HEK293T (cell line): ENCODE data around the gene SIGLEC15.

ENCODE experiments used
- CTCF ChIA-PET: fragments of 350-600 bp; formaldehyde crosslinking; extraction: SDS; loops from one replicate; lab custom pipeline; 2021; ENCODE audit warnings: antibody characterized with exemption, inconsistent platforms; lab: Yijun Ruan, JAX
- POLR2A ChIA-PET: fragments of 350-600 bp; formaldehyde crosslinking; extraction: SDS; loops from one replicate; lab custom pipeline; 2020; ENCODE audit warnings: antibody characterized with exemption, inconsistent platforms; lab: Yijun Ruan, JAX
- DNase-seq: peaks from one replicate; pipeline ENCODE4 v3.0.0; 2012; ENCODE audit warnings: mixed read lengths; ENCODE audit errors: extremely low spot score
- ARNT ChIP-seq: fragments of 450-650 bp; IDR thresholded peaks from 2 replicates; pipeline ENCODE4 v1.6.1; 2017; ENCODE audit warnings: mild to moderate bottlenecking
- BHLHE40 ChIP-seq: fragments of 450-650 bp; IDR thresholded peaks from 2 replicates; pipeline ENCODE4 v1.6.1; 2016; ENCODE audit warnings: mild to moderate bottlenecking, moderate library complexity, borderline replicate concordance
- CTBP1 ChIP-seq: fragments of 450-650 bp; IDR thresholded peaks from 2 replicates; pipeline ENCODE4 v1.6.1; 2016; ENCODE audit warnings: borderline replicate concordance
- ELF4 ChIP-seq: fragments of 450-650 bp; IDR thresholded peaks from 2 replicates; pipeline ENCODE4 v1.6.1; 2017; ENCODE audit warnings: antibody characterized with exemption
- FOXA1 ChIP-seq: fragments of 450-650 bp; IDR thresholded peaks from 2 replicates; pipeline ENCODE4 v1.6.1; 2016; ENCODE audit warnings: mild to moderate bottlenecking
- FOXK2 ChIP-seq: fragments of 450-650 bp; IDR thresholded peaks from 2 replicates; pipeline ENCODE4 v1.6.1; 2016; ENCODE audit warnings: mild to moderate bottlenecking
- FOXM1 ChIP-seq: fragments of 450-650 bp; IDR thresholded peaks from 2 replicates; pipeline ENCODE4 v1.6.1; 2017; ENCODE audit warnings: mild to moderate bottlenecking, borderline replicate concordance
- HDGF ChIP-seq: fragments of 450-650 bp; IDR thresholded peaks from 2 replicates; pipeline ENCODE4 v1.6.1; 2017; ENCODE audit warnings: antibody characterized with exemption, borderline replicate concordance
- L3MBTL2 ChIP-seq: fragments of 450-650 bp; conservative IDR thresholded peaks from 2 replicates; pipeline ENCODE4 v1.6.1; 2016; ENCODE audit warnings: mild to moderate bottlenecking
- LEF1 ChIP-seq: fragments of 450-650 bp; IDR thresholded peaks from 2 replicates; pipeline ENCODE4 v1.6.1; 2017; ENCODE audit warnings: mild to moderate bottlenecking, borderline replicate concordance
- NFRKB ChIP-seq: fragments of 450-650 bp; IDR thresholded peaks from 2 replicates; pipeline ENCODE4 v1.6.1; 2016; ENCODE audit warnings: mild to moderate bottlenecking, moderate library complexity
- PKNOX1 ChIP-seq: fragments of 450-650 bp; IDR thresholded peaks from 2 replicates; pipeline ENCODE4 v1.6.1; 2016
- SP1 ChIP-seq: fragments of 450-650 bp; IDR thresholded peaks from 2 replicates; pipeline ENCODE4 v1.6.1; 2017
- SUZ12 ChIP-seq: fragments of 450-650 bp; IDR thresholded peaks from 2 replicates; pipeline ENCODE4 v1.6.1; 2016; ENCODE audit warnings: mild to moderate bottlenecking
- TARDBP ChIP-seq: fragments of 450-650 bp; IDR thresholded peaks from 2 replicates; pipeline ENCODE4 v1.6.1; 2016
- ZNF384 ChIP-seq: fragments of 450-650 bp; IDR thresholded peaks from 2 replicates; pipeline ENCODE4 v1.6.1; 2016

Gene SIGLEC15

GRCh38 chr18:45860492-45860891 is 35.0 kb downstream of the SIGLEC15 start:
- DNase-seq: no peak
- CTCF ChIA-PET: interaction anchor here (0.7 kb wide), 1 partner anchor 53 kb away, joined by 4 read pairs; no protein-coding TSS in a partner anchor
- POLR2A ChIA-PET: no interaction called here
- no peak for TF ChIP-seq LEF1
- no peak for TF ChIP-seq ARNT
- TF ChIP-seq HDGF: no peak
- TF ChIP-seq ELF4: no peak
- no peak for TF ChIP-seq FOXA1
- TF ChIP-seq ZNF384: no peak
- TF ChIP-seq PKNOX1: no peak
- TF ChIP-seq NFRKB: no peak
- TF ChIP-seq L3MBTL2: no peak

GRCh38 chr18:45860971-45861370 is 35.5 kb downstream of the SIGLEC15 start:
- CTCF ChIA-PET: interaction anchor here (0.7 kb wide), 1 partner anchor 53 kb away, joined by 4 read pairs; no protein-coding TSS in a partner anchor
- DNase-seq: no peak
- POLR2A ChIA-PET: no interaction called here
- TF ChIP-seq BHLHE40: no peak
- no peak for TF ChIP-seq TARDBP
- TF ChIP-seq LEF1: no peak
- no peak for TF ChIP-seq ELF4
- no peak for TF ChIP-seq PKNOX1
- TF ChIP-seq SP1: no peak
- TF ChIP-seq FOXM1: no peak
- TF ChIP-seq FOXA1: no peak

- DNase-seq: no peak
- TF ChIP-seq SP1 (no peak), BHLHE40 (no peak), FOXA1 (no peak), SUZ12 (no peak), LEF1 (no peak), NFRKB (no peak), ZNF384 (no peak), TARDBP (no peak), CTBP1 (no peak)
- POLR2A ChIA-PET: no interaction called here
- CTCF ChIA-PET: no interaction called here
Observed at GRCh38 chr18:45861926-45862325, 36.5 kb downstream of the SIGLEC15 start.

GRCh38 chr18:45863469-45863868 is 38.0 kb downstream of the SIGLEC15 start:
- no peak for DNase-seq
- TF ChIP-seq L3MBTL2 (no peak), NFRKB (no peak)
- CTCF ChIA-PET: no interaction called here
- POLR2A ChIA-PET: no interaction called here

- no peak for DNase-seq
- CTCF ChIA-PET: no interaction called here
- POLR2A ChIA-PET: no interaction called here
- TF ChIP-seq FOXK2: no peak
- TF ChIP-seq L3MBTL2: no peak
- no peak for TF ChIP-seq CTBP1
Observed at GRCh38 chr18:45864081-45864480, 38.6 kb downstream of the SIGLEC15 start.

GRCh38 chr18:45865466-45865865 is 40.0 kb downstream of the SIGLEC15 start:
- CTCF ChIA-PET: no interaction called here
- no peak for TF ChIP-seq BHLHE40
- TF ChIP-seq NFRKB: no peak
- no peak for TF ChIP-seq ELF4
- no peak for TF ChIP-seq HDGF
- TF ChIP-seq LEF1: no peak
- TF ChIP-seq PKNOX1: no peak
- TF ChIP-seq FOXM1: no peak
- no peak for TF ChIP-seq ARNT
- no peak for TF ChIP-seq TARDBP

GRCh38 chr18:45870419-45870818 is 44.9 kb downstream of the SIGLEC15 start:
- TF ChIP-seq ZNF384: no peak
- TF ChIP-seq FOXM1: no peak
- no peak for TF ChIP-seq SP1
- no peak for TF ChIP-seq L3MBTL2
- no peak for TF ChIP-seq SUZ12
- TF ChIP-seq TARDBP: no peak
- no peak for TF ChIP-seq NFRKB
- no peak for TF ChIP-seq BHLHE40
- TF ChIP-seq FOXA1: no peak
- TF ChIP-seq ARNT: no peak
- no peak for TF ChIP-seq PKNOX1
- POLR2A ChIA-PET: no interaction called here
- no peak for DNase-seq
- CTCF ChIA-PET: interaction anchor here (2.2 kb wide), 1 partner anchor 10 kb away, joined by 7 read pairs; no protein-coding TSS in a partner anchor

More at GRCh38 chr18:45865466-45865865, 40.0 kb downstream of the SIGLEC15 start:
- DNase-seq: no peak
- POLR2A ChIA-PET: no interaction called here
